Limb (tissue), 2 donors: ENCODE data around the gene NKX1-2.
"Not testable (repeated sequence)": the region's sequence is repeated elsewhere in the genome, so short reads cannot be mapped to it uniquely, and the experiment has no call there.

ENCODE experiments used
- DNase-seq, 2 donors: peaks; one replicate each; pipeline ENCODE4 v3.0.0-alpha.2; 2016; ENCODE audit errors: extremely low spot score in 2 of 2

The NKX1-2 gene

GRCh38 chr10:124453960-124454610 is 4.2 kb upstream of the NKX1-2 start:
- DNase-seq: no peak

DNA sequence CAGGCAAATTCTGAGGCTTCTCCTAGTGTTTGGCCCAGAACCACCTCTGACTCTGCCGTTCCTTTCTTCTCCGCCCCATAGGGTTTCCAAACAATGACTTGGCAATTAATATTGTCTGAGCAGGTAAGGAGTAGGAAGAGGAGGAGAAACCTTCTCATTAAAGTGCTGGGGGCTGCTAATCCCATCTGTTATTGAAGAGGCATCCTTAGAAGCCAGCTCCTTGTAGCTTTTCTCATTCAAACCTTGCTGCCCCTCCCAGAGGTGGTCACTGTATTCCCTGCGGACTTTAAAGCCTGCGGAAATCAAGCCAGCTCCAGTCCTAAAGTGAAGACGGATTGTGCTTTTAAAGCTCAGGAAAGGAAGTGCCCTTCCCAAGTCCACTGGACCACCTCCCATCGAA is 1.4 kb upstream of the NKX1-2 start:
- no peak for DNase-seq

GRCh38 chr10:124450783-124451057 is 885 bp upstream of the NKX1-2 start:
- no peak for DNase-seq

DNA sequence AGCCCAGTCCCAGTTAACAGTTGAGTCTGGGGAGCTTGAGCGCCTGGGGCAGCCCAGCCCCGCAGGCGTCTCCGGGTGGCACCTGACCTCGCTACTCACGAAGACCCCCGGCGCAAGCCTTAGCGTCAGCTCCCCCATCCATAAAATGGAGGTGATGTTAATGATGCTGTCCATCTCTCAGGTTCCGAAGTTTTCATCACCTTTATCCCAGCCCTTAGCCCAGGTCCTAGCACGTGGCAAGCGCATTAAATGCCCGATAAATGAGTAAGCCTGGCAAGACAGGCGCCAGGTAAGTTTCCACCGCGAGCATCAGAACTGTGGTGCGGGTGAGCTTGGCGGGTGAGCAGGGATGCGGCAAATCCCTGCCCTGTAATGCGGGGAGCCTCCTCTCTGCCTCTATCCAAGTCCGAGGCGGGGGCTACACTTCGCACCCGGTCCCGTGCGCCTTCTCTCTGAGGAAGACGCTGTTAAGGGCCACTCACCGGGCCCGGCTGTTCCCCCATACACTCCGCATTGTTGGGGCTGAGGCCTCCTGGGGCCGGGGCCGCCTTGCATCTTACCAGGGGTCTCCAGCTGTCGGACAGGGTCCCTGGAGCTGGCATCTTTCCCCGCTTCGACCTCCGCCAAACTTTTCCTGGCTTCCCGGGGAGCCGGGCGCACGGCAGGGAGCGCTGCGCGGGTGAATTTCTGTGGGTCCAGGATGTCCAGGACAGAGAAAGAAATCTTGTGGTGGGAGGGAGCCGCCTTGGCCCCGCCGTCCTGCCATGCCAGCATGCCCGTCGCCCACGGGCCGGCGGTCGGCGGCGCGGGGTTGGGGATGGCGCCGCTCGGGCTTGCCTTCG is 444 bp downstream of the NKX1-2 start:
- DNase-seq: no peak

DNA sequence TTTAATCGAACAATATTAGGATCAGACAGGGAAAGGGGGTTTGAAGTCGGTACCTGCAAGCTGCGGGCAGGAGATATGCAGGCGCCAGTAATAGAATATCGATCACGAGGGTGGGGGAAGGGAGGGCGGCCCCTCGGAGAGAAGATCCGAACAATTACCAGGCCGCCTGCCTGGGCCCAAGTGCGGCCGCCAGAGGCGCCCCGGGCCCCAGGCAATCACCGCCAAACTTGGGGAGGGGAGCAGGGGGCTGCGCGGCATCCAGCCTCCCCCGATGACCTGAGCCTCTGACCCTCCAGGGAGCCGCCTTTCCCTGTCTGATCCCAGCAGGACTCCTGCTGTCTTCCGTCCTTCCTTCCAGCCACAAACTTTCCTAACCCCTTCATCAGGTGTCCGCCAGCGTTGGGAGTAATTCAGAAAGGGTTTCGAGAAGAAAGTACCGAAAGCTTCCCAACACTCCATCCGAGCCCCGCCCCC is 1.1 kb downstream of the NKX1-2 start:
- DNase-seq: no peak

- DNase-seq: peak in 1 of 2 donors; percentile 50
These were observed 1.9 kb downstream of the NKX1-2 start for GRCh38 chr10:124447751-124448466.

DNA sequence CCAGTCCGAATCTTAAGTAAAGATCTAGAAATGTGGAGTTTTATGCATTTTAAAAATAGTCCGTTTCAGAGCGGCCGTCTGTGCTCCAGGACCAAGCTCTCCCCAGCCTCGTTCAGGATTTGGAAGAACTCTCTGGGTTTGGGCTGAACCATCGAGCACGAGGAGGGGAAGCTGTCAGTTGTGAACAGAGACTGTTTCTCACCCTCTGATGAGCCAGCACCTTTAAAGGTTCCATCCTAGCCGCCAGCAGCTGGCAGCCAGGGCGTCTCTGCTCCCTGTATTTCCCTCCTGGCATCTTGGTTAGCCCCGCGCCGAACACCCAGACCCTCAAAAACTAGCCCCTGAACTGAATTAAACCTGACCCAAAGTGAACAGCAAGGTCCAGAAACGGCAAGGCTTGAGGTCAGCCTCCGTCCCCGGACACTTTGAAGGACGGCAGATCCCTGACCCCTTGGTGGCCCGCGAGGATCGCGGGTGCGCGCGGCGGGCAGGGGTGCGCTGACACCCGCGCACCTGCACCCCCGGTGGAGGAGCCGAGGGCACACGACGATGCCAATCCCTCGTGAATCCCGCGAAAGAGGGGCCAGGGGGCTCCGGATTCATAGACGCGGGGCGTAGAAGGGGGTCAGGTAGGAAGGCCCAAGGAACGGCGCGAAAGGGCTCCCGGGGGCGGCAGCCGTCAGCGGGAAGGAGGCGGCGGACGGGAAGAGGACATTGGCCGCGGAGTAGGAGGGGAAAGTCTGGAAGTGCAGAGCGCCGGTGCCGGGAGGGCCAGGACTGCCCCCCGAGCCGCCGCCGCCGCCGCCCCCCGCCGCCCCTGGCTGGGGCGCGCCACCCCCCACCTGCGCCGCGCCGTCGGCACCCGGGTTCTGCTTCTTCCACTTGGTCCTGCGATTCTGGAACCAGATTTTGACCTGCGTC is 2.7 kb downstream of the NKX1-2 start:
- DNase-seq: no peak

DNA sequence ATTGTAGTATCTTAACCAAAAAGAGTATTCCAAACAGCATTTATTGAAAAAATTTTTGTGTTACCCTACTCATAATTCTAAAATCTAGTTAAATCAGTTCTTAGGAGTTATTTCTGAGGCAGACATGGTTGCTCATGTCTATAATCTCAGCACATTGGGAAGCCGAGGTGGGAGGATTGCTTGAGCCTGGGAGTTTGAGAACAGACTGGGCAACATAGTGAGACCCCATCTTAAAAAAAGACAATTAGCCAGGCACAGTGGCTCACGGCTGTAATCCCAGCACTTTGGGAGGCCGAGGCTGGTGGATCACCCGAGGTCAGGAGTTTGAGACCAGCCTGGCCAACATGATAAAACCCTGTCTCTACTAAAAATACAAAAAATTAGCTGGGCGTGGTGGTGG is 8.1 kb downstream of the NKX1-2 start:
- DNase-seq: not testable (repeated sequence)

DNA sequence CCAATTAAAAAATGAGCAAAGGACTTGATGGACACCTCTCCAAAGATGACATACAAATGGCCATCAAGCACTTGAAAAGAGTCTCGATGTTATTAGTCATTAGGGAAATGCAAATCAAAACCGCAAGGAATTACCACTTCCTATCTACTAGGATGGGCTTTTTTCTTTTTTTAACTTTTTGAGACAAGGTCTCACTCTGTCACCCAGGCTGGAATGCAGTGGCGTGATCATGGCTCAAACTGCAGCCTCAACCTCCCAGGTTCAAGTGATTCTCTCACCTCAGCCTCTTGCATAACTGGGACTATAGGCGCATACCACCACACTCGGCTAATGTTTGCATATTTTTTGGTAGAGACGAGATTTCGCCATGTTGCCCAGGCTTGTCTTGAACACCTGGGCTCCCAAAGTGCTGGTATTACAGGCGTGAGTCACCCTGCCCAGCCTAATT is 13.6 kb downstream of the NKX1-2 start:
- no peak for DNase-seq

DNA sequence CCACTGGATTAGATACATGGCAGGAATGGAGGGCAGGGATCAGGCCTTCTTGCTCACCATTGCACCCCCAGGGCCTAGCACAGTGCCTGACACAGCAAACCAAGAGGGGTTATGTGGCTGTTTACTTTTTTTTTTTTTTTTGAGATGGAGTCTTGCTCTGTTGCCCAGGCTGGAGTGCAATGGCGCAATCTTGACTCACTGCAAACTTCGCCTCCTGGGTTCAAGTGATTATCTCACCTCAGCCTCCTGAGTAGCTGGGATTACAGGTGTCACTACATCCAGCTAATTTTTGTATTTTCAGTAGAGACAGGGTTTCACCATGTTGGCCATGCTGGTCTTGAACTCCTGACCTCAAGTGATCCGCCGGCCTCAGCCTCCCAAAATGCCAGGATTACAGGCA is 14.2 kb downstream of the NKX1-2 start:
- DNase-seq: not testable (repeated sequence)

DNA sequence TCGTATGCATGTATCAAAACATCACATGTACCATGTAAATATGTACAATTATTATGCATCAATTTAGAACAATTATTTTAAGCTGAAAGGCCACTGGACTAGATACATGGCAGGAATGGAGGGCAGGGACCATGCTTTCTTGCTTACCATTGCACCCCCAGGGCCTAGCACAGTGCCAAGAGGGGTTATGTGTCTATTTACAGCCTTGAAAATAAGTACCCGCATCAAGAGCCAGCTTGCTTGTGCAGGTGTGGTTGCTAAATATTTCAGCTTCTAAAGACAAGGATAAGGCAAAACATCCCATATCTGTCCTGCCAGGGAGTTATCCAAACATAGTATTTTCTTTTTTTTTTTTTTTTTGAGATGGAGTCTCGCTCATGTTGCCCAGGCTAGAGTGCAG is 16.4 kb downstream of the NKX1-2 start:
- DNase-seq: no peak

- no peak for DNase-seq
These were observed 19.8 kb downstream of the NKX1-2 start for GRCh38 chr10:124430077-124430476.

- no peak for DNase-seq
These were observed 20.3 kb downstream of the NKX1-2 start for GRCh38 chr10:124429576-124429975.

- DNase-seq: no peak
These were observed 21.5 kb downstream of the NKX1-2 start for GRCh38 chr10:124428207-124428777.

- DNase-seq: no peak
These were observed 24.4 kb downstream of the NKX1-2 start for GRCh38 chr10:124425227-124425962.

DNA sequence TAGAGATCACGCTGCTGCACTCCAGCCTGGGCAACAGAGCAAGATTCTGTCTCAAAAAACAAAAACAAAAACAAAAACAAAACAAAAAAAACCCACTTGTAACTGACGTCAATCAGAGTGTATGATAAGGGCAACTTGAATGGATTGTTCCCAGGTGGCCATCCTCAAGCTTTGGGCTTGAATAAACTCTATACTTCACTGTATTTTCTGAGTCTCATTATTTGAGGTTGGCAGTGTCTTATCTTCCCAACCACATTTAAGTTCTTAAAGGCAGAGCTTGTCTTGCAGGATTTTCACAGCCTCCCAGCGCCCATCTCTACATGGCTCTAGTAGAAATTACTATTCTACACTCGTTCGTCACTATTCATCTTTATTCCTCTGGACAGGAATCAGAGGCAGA is 26.0 kb downstream of the NKX1-2 start:
- no peak for DNase-seq

DNA sequence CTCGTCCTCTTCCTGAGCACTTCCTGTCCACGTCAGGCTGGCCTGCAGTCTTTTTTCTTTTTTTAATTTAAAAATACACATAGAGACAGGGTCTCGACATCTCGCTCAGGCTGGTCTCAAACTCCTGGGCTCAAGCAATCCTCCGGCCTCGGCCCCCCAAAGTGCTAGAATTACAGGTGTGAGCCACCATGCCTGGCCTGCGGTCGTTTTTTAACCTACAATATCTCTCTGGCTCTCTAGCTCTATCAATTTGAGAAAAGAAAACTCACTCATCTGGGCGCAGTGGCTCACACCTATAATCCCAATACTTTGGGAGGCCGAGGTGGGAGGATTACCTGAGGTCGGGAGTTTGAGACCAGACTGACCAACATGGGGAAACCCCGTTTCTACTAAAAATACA is 27.1 kb downstream of the NKX1-2 start:
- DNase-seq: no peak

GRCh38 chr10:124420254-124420653 is 29.6 kb downstream of the NKX1-2 start:
- DNase-seq: no peak

DNA sequence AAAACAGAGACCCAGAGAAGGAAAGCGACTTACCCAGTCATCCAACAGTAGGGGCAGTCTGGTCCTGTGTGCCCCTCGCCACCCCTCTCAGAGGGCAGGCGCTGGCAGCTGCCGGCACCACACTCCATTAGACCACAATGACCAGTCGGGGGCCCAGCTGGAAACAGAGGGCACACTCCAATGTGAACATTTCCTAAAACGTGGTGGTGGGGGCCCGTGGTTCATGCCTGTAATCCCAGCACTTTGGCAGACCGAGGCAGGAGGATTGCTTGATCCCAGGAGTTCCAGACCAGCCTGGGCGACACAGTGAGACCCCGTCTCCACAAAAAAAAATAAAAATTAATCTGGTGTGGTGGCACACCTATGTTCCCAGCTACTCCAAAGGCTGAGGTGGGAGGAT is 30.2 kb downstream of the NKX1-2 start:
- DNase-seq: no peak
